CD14-positive monocyte (primary cell): ENCODE data around the gene PPP6R3. TPM values are rescaled to one million over a fixed set of nuclear protein-coding genes. Genes with fewer than 3 reads are reported as not detected.

Source experiments
- DNase-seq, 3 donors: peaks; one replicate each; pipeline ENCODE4 v3.0.0-alpha.2; 2011 to 2022
- H2AFZ ChIP-seq: 2 replicates; pipeline ENCODE4 v1.6.0; 2012; ENCODE audit warnings: mild to moderate bottlenecking, low read depth, low read length, inconsistent platforms; ENCODE audit not compliant: insufficient read depth, poor library complexity, severe bottlenecking
- H3K27ac ChIP-seq, 2 donors: 1 replicate in 1 of 2; 2 replicates in 1 of 2; pipeline ENCODE4 v1.5.1; 2012 to 2013; ENCODE audit warnings: low read length in 2 of 2, control low read depth in 1 of 2, inconsistent platforms in 1 of 2, low read depth in 1 of 2, mild to moderate bottlenecking in 1 of 2
- H3K27me3 ChIP-seq, 2 donors: one replicate each; pipeline versions ENCODE4 v1.6.0 to v1.6.1; 2011 to 2013; ENCODE audit warnings: low read length in 2 of 2; ENCODE audit not compliant: control insufficient read depth in 2 of 2, insufficient read depth in 2 of 2
- H3K36me3 ChIP-seq, 2 donors: replicated peaks in 1 of 2; 1 replicate in 1 of 2; 2 replicates in 1 of 2; pipeline versions ENCODE4 v1.5.1 to v1.6.1; 2012 to 2013; ENCODE audit warnings: low read length in 2 of 2, control low read depth in 1 of 2, inconsistent platforms in 1 of 2, mild to moderate bottlenecking in 1 of 2; ENCODE audit not compliant: insufficient read depth in 2 of 2, control insufficient read depth in 1 of 2
- H3K4me1 ChIP-seq, 2 donors: 1 replicate in 1 of 2; 2 replicates in 1 of 2; pipeline versions ENCODE4 v1.5.1 to v1.6.1; 2012 to 2013; ENCODE audit warnings: low read length in 2 of 2, control low read depth in 1 of 2, inconsistent platforms in 1 of 2, mild to moderate bottlenecking in 1 of 2, moderate library complexity in 1 of 2; ENCODE audit not compliant: insufficient read depth in 2 of 2, control insufficient read depth in 1 of 2
- H3K4me2 ChIP-seq: replicated peaks from 2 replicates; pipeline ENCODE3; 2012; ENCODE audit warnings: low read length, moderate library complexity, mild to moderate bottlenecking; ENCODE audit not compliant: poor library complexity, severe bottlenecking; ENCODE audit errors: extremely low read depth
- H3K4me3 ChIP-seq, 3 experiments: fragments of 200-600 bp in 1 of 3; sonication (generic) in 1 of 3; replicated peaks in 1 of 3; 1 replicate in 2 of 3; 2 replicates in 1 of 3; pipeline ENCODE4 v1.5.1; 2011 to 2013; ENCODE audit warnings: low read length in 3 of 3, mild to moderate bottlenecking in 3 of 3, control low read depth in 2 of 3, low read depth in 2 of 3, inconsistent platforms in 1 of 3, moderate library complexity in 1 of 3
- H3K79me2 ChIP-seq: 2 replicates; pipeline ENCODE4 v1.6.0; 2012; ENCODE audit warnings: mild to moderate bottlenecking, control low read depth, inconsistent platforms, low read length, moderate library complexity; ENCODE audit not compliant: insufficient read depth
- H3K9ac ChIP-seq: 2 replicates; pipeline ENCODE4 v1.6.0; 2017; ENCODE audit warnings: low read length, mild to moderate bottlenecking; ENCODE audit not compliant: insufficient read depth, poor library complexity, severe bottlenecking
- H3K9me3 ChIP-seq, 2 donors: replicated peaks in 1 of 2; 1 replicate in 1 of 2; 2 replicates in 1 of 2; pipeline versions ENCODE4 v1.5.1 to v1.6.1; 2012 to 2013; ENCODE audit warnings: low read length in 2 of 2, control low read depth in 1 of 2; ENCODE audit not compliant: control insufficient read depth in 1 of 2, insufficient read depth in 1 of 2
- H4K20me1 ChIP-seq: 2 replicates; pipeline ENCODE4 v1.6.0; 2012; ENCODE audit warnings: mild to moderate bottlenecking, low read length, control low read depth, moderate library complexity; ENCODE audit not compliant: insufficient read depth
- H3K27ac Mint-ChIP-seq, 7 donors: one replicate each; pipeline ENCODE4 v1.8.0; 2020; ENCODE audit warnings: mild to moderate bottlenecking in 7 of 7, mixed read lengths in 7 of 7, moderate library complexity in 6 of 7, inconsistent platforms in 2 of 7
- H3K27me3 Mint-ChIP-seq, 3 donors: one replicate each; pipeline ENCODE4 v1.8.0; 2021 to 2022; ENCODE audit warnings: low read depth in 3 of 3, mild to moderate bottlenecking in 3 of 3, mixed read lengths in 3 of 3, moderate library complexity in 3 of 3, inconsistent platforms in 1 of 3
- H3K36me3 Mint-ChIP-seq, 2 donors: one replicate each; pipeline ENCODE4 v1.8.0; 2020; ENCODE audit warnings: mixed read lengths in 2 of 2, inconsistent platforms in 1 of 2, mild to moderate bottlenecking in 1 of 2
- H3K4me1 Mint-ChIP-seq: one replicate; pipeline ENCODE4 v1.8.0; 2020; ENCODE audit warnings: mild to moderate bottlenecking, mixed read lengths
- H3K4me3 Mint-ChIP-seq, 2 donors: one replicate each; pipeline ENCODE4 v1.8.0; 2020; ENCODE audit warnings: mild to moderate bottlenecking in 2 of 2, mixed read lengths in 2 of 2, moderate library complexity in 1 of 2
- H3K9me3 Mint-ChIP-seq, 7 donors: one replicate each; pipeline ENCODE4 v1.8.0; 2020 to 2022; ENCODE audit warnings: mixed read lengths in 7 of 7, mild to moderate bottlenecking in 6 of 7, moderate library complexity in 6 of 7, inconsistent platforms in 2 of 7
- CTCF ChIP-seq: fragments of 200-600 bp; IDR thresholded peaks from one replicate; pipeline ENCODE4 v1.8.0; 2022; ENCODE audit warnings: antibody characterized with exemption, mild to moderate bottlenecking
- WGBS: methylation state at CpG from one replicate; pipeline ENCODE4 v1.1.5; 2013; ENCODE audit warnings: missing lambda C conversion rate; ENCODE audit not compliant: insufficient coverage; 5-methylcytosine and 5-hydroxymethylcytosine counted together
- intact Hi-C, 2 donors: fragments of 100-400 bp; cut with micrococcal nuclease; formaldehyde crosslinking; loops; one replicate each; pipeline versions ENCODE4 v1.15.0 to v1.15.1; 2023
- polyA plus RNA-seq, 3 donors: library from polyadenylated mRNA; depleted of rRNA in 1 of 3; unstranded in 2 of 3; stranded (reverse) in 1 of 3; fragments of 300-500 nt in 2 of 3; fragments of >200 nt in 1 of 3; fragmentation: Illumina TruSeq in 2 of 3; gene quantifications; 1 replicate in 2 of 3; 2 replicates in 1 of 3; pipeline ENCODE4 v1.2.3, GENCODE V29; 2012 to 2021

The PPP6R3 gene
- polyA plus RNA-seq, 3 donors: 22.9 to 39.4 (median 38.1) TPM

DNA sequence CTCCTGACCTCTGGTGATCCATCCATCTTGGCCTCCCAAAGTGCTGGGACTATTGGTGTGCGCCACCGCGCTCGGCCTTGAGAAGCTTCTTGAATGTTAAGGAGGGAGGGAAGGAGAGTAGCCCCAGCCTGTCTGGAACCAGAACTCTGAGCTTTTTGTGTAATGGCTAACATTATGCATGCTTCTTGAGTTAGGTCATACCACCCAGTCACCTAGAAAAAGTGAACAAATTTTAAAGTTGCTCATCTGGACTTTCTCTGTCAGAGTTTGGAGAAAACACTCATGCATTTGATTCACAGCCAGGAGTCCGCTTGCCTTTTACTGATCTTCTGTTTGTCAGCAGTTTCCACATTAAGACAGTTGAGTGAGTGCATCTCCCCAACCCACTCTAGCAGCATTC is 82.1 kb downstream of the PPP6R3 start:
- no peak for DNase-seq
- Mint-ChIP-seq H3K36me3 (peaks cover 80 to 96% of the 10 kb centered on the region in 2 donors), H3K9me3 (no peaks in the 10 kb centered on the region), H3K4me3 (no peak overlapping the region), H3K27ac (peak overlapping the region in 1 of 7 donors; percentile 66), H3K27me3 (no peaks in the 10 kb centered on the region), H3K4me1 (peaks cover 26% of the 10 kb centered on the region)
- H4K20me1 ChIP-seq: peaks cover 95% of the 10 kb centered on the region
- H3K27me3 ChIP-seq: no peaks in the 10 kb centered on the region
- WGBS: 100% methylated on average over 1 of the region's 5 CpGs
- peaks cover 83% of the 10 kb centered on the region for H3K79me2 ChIP-seq
- no peaks in the 10 kb centered on the region for H3K9me3 ChIP-seq
- no peak for TF ChIP-seq CTCF
- no peak overlapping the region for H3K27ac ChIP-seq
- H3K4me2 ChIP-seq: no peak overlapping the region
- H3K36me3 ChIP-seq: peaks cover 53 to 98% of the 10 kb centered on the region in 2 donors
- no peak overlapping the region for H2AFZ ChIP-seq
- no peak overlapping the region for H3K9ac ChIP-seq
- H3K4me3 ChIP-seq: no peak overlapping the region
- peaks cover 11 to 17% of the 10 kb centered on the region in 2 donors for H3K4me1 ChIP-seq
- intact Hi-C loops: no loop called here

DNA sequence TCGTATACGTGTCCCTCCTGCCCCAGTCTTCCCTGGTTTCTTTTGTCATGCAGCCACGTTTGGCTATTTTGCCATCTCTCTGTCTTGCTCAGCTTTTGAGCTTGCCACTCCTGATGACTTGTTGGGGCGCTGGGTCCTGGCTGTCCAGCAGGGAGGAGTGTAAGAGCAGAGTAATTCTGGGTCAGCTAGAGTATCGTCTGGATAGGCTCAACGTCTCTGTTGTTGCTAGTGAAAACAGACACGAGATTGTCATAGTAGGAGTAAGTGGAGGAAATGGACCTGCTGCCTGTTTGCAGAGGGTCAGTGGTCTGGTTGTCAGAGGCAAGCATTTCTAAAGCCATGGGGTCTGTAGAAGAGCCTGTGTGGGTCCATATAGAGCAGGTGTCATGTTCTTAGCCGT is 83.0 kb downstream of the PPP6R3 start:
- no peak overlapping the region for H2AFZ ChIP-seq
- H3K4me3 ChIP-seq: no peak overlapping the region
- peaks cover 89% of the 10 kb centered on the region for H3K79me2 ChIP-seq
- H3K36me3 Mint-ChIP-seq: peaks cover 80 to 96% of the 10 kb centered on the region in 2 donors
- H3K36me3 ChIP-seq: peaks cover 53 to 98% of the 10 kb centered on the region in 2 donors
- H4K20me1 ChIP-seq: peaks cover 95% of the 10 kb centered on the region
- peak overlapping the region in 3 of 7 donors; percentile 9 to 43 (median 38) for H3K27ac Mint-ChIP-seq
- TF ChIP-seq CTCF: no peak
- no peaks in the 10 kb centered on the region for H3K27me3 Mint-ChIP-seq
- peaks cover 11 to 17% of the 10 kb centered on the region in 2 donors for H3K4me1 ChIP-seq
- WGBS: 97% methylated on average over 8 of the region's 8 CpGs
- H3K27ac ChIP-seq: peak overlapping the region in 1 of 2 donors; percentile 12
- peaks cover 33% of the 10 kb centered on the region for H3K4me1 Mint-ChIP-seq
- H3K27me3 ChIP-seq: no peaks in the 10 kb centered on the region
- DNase-seq: no peak
- no peak overlapping the region for H3K9ac ChIP-seq
- no peak overlapping the region for H3K4me2 ChIP-seq
- H3K9me3 ChIP-seq: no peaks in the 10 kb centered on the region
- H3K9me3 Mint-ChIP-seq: no peaks in the 10 kb centered on the region
- H3K4me3 Mint-ChIP-seq: no peak overlapping the region
- intact Hi-C loops: no loop called here
